ENCODE measurements around the gene DDN.

GRCh38 chr12:49043856-49044258 lies 44.7 kb upstream of the DDN start:
- TF ChIP-seq CTCF (IDR thresholded peaks at IDR 0.05; ENCODE audit: insufficient read depth, low read length) (peak; percentile 88), POLR2AphosphoS5 (IDR thresholded peaks at IDR 0.05; ENCODE audit: low read depth) (peak; percentile 32; the same call in 1 of the 2 replicates), GABPA (IDR thresholded peaks at IDR 0.05; ENCODE audit: low read depth) (no peak), REST (IDR thresholded peaks at IDR 0.05; ENCODE audit: insufficient replicate concordance, low read depth) (no peak)
